ENCODE data around the gene CANX. TPM values are rescaled to one million over a fixed set of nuclear protein-coding genes. Genes with fewer than 3 reads are reported as not detected.

Gene CANX
- total RNA-seq, 1 donor from 2014 or later: 630 TPM

GRCh38 chr5:179747811-179748210 lies 49.0 kb downstream of the CANX start:
- TF ChIP-seq CTCF (IDR thresholded peaks at IDR 0.05): no peak
- DNase-seq (no peak), ATAC-seq (no peak)
- H3K36me3 ChIP-seq: no peaks in the 10 kb centered on the region
- peaks cover 9% of the 10 kb centered on the region for H3K4me1 ChIP-seq
- intact Hi-C loops (cut with DNase I): no loop called here
- no peak overlapping the region for H3K4me3 ChIP-seq
- no peaks in the 10 kb centered on the region for H3K27me3 ChIP-seq
- H3K27ac ChIP-seq: no peak overlapping the region
- H3K9me3 ChIP-seq: no peaks in the 10 kb centered on the region

DNA sequence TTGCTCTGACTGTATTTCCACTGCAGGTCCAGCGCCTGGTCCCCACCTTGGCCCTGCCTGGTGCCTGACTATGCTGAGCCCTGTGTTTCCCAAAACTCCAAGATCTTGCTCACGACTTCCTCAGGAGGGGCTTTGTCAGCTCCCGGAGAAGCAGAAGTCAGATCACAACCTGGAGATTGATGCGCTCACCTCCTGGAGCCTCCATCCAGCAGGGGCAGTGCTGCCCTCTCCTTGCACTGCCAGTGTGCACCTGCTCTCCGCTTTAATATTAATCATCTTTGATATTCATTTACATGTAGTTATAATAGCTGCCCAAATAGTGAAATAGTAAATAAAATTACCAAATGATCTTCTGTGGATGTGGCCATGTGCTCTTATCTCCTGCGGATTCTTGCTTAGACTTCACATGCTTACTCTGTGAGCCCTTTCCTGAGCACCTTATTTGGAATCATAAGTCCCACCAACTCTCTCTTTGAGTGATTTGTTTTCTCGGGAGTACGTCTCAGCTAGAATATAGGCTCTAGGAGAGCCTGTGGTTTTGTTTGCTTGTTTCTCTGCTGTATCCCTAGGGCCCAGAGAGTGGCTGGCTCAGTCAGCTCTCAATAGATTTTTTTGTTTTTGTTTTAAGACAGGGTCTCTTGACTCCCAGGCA lies 51.2 kb downstream of the CANX start:
- intact Hi-C loops (cut with DNase I): no loop called here
- ATAC-seq: no peak
- peaks cover 15% of the 10 kb centered on the region for H3K4me1 ChIP-seq
- no peaks in the 10 kb centered on the region for H3K27me3 ChIP-seq
- H3K9me3 ChIP-seq: no peaks in the 10 kb centered on the region
- H3K4me3 ChIP-seq: no peak overlapping the region
- TF ChIP-seq CTCF (IDR thresholded peaks at IDR 0.05): no peak
- H3K36me3 ChIP-seq: no peaks in the 10 kb centered on the region
- no peak overlapping the region for H3K27ac ChIP-seq
- peak; percentile 25 for DNase-seq

- Histone ChIP-seq H3K27me3 (no peaks in the 10 kb centered on the region), H3K27ac (no peak overlapping the region), H3K36me3 (no peaks in the 10 kb centered on the region), H3K4me1 (peaks cover 16% of the 10 kb centered on the region), H3K9me3 (no peaks in the 10 kb centered on the region), H3K4me3 (no peak overlapping the region)
- ATAC-seq: peak; percentile 78
- no peak for TF ChIP-seq CTCF (IDR thresholded peaks at IDR 0.05)
- peak; percentile 77 for DNase-seq
- intact Hi-C loops (cut with DNase I): no loop called here
These were observed 55.2 kb downstream of the CANX start for GRCh38 chr5:179753971-179754370.

DNA sequence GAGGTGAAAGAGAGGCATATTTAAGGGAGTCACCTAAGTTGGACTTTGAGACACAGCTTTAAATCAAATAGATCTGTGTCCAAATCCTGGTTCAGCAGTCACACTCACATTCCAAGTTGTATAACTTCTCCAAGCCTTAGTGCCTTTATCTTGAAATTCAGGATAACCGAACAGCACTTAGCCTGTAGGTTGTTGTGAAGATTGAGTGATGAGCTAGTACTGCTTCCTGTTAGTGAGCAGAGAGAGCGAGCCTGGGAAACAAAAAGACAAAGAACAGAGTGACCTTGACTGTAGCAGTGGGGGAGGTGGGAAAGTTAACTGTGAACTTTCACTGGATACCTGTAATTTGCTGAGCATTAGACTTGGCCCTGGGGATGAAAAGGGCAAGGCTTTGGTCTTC lies 56.3 kb downstream of the CANX start:
- TF ChIP-seq CTCF (IDR thresholded peaks at IDR 0.05): no peak
- peaks cover 27% of the 10 kb centered on the region for H3K4me1 ChIP-seq
- DNase-seq (no peak), ATAC-seq (no peak)
- intact Hi-C loops (cut with DNase I): no loop called here
- H3K9me3 ChIP-seq: no peaks in the 10 kb centered on the region
- H3K36me3 ChIP-seq: no peaks in the 10 kb centered on the region
- H3K27ac ChIP-seq: no peak overlapping the region
- H3K4me3 ChIP-seq: no peak overlapping the region
- no peaks in the 10 kb centered on the region for H3K27me3 ChIP-seq

DNA sequence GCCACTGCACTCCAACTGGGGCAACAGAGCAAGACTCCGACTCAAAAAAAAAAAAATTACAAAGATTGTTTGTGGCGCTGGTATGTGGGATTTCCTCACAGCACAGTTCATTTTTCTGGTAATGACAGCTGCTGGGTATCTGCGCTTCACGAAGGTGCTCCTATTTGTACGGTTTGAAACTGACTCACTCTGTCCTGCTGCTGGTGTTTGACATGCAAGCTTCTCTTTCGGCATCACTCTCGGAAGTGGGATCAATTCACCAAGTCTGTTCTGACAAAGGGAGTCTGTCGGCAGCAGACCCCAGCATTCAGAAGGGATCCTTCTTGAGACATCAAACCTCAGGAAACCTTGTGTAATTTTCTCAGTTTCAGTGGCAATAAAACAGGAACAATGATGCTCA lies 60.2 kb downstream of the CANX start:
- intact Hi-C loops (cut with DNase I): no loop called here
- ATAC-seq (peak; percentile 5), DNase-seq (no peak)
- peaks cover 60% of the 10 kb centered on the region for H3K4me1 ChIP-seq
- no peak overlapping the region for H3K27ac ChIP-seq
- no peak for TF ChIP-seq CTCF (IDR thresholded peaks at IDR 0.05)
- no peaks in the 10 kb centered on the region for H3K9me3 ChIP-seq
- H3K36me3 ChIP-seq: no peaks in the 10 kb centered on the region
- H3K27me3 ChIP-seq: no peaks in the 10 kb centered on the region
- H3K4me3 ChIP-seq: no peak overlapping the region
